ENCODE results near the gene HOXC6. TPM values are rescaled to one million over a fixed set of nuclear protein-coding genes. Genes with fewer than 3 reads are reported as not detected.

HOXC6 gene
- total RNA-seq, 6 experiments from 2014 or later = not detected

- intact Hi-C loops (cut with DNase I) = no loop called here
- ATAC-seq = no peak
- H3K4me3 ChIP-seq = no peak overlapping the region
These were observed 24.6 kb upstream of the HOXC6 start for GRCh38 chr12:54003625-54004024.

DNA sequence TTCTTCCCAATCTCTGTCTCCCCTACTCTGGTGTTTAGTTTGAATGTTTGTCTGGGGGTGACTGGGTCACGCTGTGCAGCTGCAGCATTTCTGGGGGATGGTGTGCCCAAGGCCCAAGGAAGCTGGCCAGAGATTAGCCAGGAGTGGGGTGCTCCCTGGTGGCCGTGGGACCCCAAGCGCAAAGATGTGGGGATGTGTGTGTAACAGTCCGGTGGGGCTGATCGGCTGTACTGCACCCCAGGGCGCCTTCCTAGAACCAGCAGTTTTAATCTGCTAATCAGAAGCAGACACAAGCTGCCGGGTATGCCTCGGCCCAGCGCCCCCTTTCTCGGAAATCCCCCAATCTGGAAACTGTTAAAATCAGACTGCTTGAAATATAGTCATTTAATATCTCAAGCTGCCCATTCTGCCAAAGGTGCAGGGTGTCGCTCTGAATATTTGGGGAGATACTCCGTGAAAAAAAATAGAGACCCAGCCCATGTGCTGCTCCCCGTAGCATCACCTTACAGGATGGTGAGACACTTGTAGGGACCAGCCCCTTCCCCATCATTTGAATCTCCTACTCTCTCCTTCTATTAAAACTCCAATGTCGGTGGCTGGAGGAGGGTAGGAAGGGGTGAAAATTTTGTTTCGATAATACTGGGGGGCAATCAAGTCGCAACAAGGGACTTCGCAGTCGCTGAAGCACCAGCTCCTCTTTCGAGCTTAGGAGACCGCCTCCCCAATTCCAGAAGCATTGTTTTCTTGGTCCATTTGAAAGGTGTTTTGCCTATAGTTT is 24.0 kb upstream of the HOXC6 start:
- H3K36me3 ChIP-seq = no peaks in the 10 kb centered on the region

More at GRCh38 chr12:54003625-54004024, 24.6 kb upstream of the HOXC6 start:
- peaks cover 0 to 18% (median 0%) of the 10 kb centered on the region in 4 donors for H3K4me1 ChIP-seq
- no peak overlapping the region for H3K27ac ChIP-seq
- DNase-seq = no peak
- no peaks in the 10 kb centered on the region for H3K36me3 ChIP-seq
- no peaks in the 10 kb centered on the region for H3K9me3 ChIP-seq
- no peak for TF ChIP-seq POLR2A (IDR thresholded peaks at IDR 0.05)
- no peak for TF ChIP-seq CTCF (IDR thresholded peaks at IDR 0.05)
- WGBS (ENCODE audit: insufficient coverage, low coverage, low lambda C conversion rate, missing lambda C conversion rate) = 14% methylated on average over 2 of the region's 3 CpGs
- peaks cover 5 to 41% of the 10 kb centered on the region in 2 donors for H3K27me3 ChIP-seq

DNA sequence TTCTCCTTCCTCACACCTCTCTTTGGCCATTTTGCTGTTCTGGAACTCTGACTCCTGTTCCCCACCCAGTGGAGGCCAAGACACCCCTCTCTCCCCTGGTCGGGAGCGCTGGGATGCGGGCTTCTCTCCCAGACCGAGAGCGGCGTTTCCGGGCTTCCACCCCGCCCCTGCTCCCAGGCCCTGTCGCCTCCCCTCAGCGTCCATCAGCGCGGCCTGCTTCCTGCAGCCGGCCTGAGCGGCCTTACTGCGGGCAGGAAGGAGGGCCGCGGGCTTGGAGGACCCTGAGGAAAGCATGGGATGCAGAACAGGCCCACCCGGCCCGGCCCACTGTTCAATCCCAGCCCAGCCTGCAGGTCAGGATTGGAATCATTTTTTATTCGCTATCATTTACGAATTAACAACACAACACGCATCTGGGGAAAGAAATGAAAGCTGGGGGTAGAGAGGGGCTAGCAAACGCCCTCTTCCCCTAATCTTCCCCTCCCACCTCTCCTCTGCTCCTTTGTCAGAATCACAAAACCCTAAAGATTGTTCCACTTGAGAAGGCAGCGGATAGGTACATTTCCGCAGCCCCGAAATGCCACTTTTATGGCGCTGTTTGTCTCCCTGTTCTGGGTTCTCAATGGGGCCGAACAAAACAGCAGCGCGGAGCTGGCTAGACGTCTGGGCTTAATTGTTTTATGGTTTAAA is 23.3 kb upstream of the HOXC6 start:
- H3K36me3 ChIP-seq = no peaks in the 10 kb centered on the region
- no peaks in the 10 kb centered on the region for H3K9me3 ChIP-seq
- ATAC-seq (no peak), DNase-seq (no peak)
- intact Hi-C loops (cut with DNase I) = loop anchor here (5.0 kb wide), 2 partner anchors 197 to 202 kb away; no protein-coding TSS in a partner anchor
- no peak overlapping the region for H3K4me3 ChIP-seq
- H3K27ac ChIP-seq = no peak overlapping the region
- peaks cover 5 to 41% of the 10 kb centered on the region in 2 donors for H3K27me3 ChIP-seq
- peaks cover 0 to 13% (median 0%) of the 10 kb centered on the region in 4 donors for H3K4me1 ChIP-seq
- WGBS (ENCODE audit: insufficient coverage, low coverage, low lambda C conversion rate, missing lambda C conversion rate) = 7% methylated on average over 21 of the region's 31 CpGs
- TF ChIP-seq POLR2A (IDR thresholded peaks at IDR 0.05) = no peak
- TF ChIP-seq CTCF (IDR thresholded peaks at IDR 0.05) = no peak

More for the DNA sequence above, 24.0 kb upstream of the HOXC6 start:
- TF ChIP-seq CTCF (IDR thresholded peaks at IDR 0.05) (no peak), POLR2A (IDR thresholded peaks at IDR 0.05) (no peak)
- ATAC-seq = no peak
- no peaks in the 10 kb centered on the region for H3K9me3 ChIP-seq
- peaks cover 0 to 18% (median 0%) of the 10 kb centered on the region in 4 donors for H3K4me1 ChIP-seq
- no peak for DNase-seq
- H3K27ac ChIP-seq = no peak overlapping the region
- H3K4me3 ChIP-seq = no peak overlapping the region
- intact Hi-C loops (cut with DNase I) = no loop called here
- H3K27me3 ChIP-seq = peaks cover 5 to 41% of the 10 kb centered on the region in 2 donors
- 9% methylated on average over 20 of the region's 20 CpGs for WGBS (ENCODE audit: insufficient coverage, low coverage, low lambda C conversion rate, missing lambda C conversion rate)

DNA sequence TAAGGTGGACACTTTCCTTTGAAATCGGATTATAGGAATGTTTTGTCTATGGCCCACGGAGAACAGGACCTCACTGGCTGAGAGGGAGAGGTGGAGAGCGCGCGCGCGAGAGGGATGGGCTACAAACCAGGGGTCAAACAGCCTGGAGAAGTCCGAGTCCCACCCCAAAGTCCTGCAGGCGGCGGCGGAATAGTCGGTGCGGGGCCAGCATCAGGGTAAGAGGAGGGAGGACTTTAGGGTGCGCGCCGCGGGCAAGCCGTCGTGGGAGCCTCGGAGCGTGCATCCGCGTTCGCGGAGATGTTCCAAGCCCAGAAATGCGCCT is 22.7 kb upstream of the HOXC6 start:
- WGBS (ENCODE audit: insufficient coverage, low coverage, low lambda C conversion rate, missing lambda C conversion rate) = 4% methylated on average over 16 of the region's 26 CpGs
- no peak overlapping the region for H3K27ac ChIP-seq
- no peak overlapping the region for H3K4me3 ChIP-seq
- peaks cover 5 to 41% of the 10 kb centered on the region in 2 donors for H3K27me3 ChIP-seq
- H3K9me3 ChIP-seq = no peaks in the 10 kb centered on the region
- H3K36me3 ChIP-seq = no peaks in the 10 kb centered on the region
- TF ChIP-seq CTCF (IDR thresholded peaks at IDR 0.05) (no peak), POLR2A (IDR thresholded peaks at IDR 0.05) (no peak)
- intact Hi-C loops (cut with DNase I) = loop anchor here (5.0 kb wide), 2 partner anchors 197 to 202 kb away; no protein-coding TSS in a partner anchor
- H3K4me1 ChIP-seq = peaks cover 0 to 8% (median 0%) of the 10 kb centered on the region in 4 donors
- DNase-seq (no peak), ATAC-seq (no peak)
